Tibial nerve (tissue), 4 donors: Measurements from ENCODE around the gene BRINP2. TPM values are rescaled to one million over a fixed set of nuclear protein-coding genes. Genes with fewer than 3 reads are reported as not detected.
A peak's percentile ranks its signal among the peaks of the same experiment; 100 is the strongest.
"Not testable (repeated sequence)": the region's sequence is repeated elsewhere in the genome, so short reads cannot be mapped to it uniquely, and the experiment has no call there.

Experiments
- DNase-seq, 2 donors: peaks; one replicate each; pipeline ENCODE4 v3.0.0-alpha.2; 2019; ENCODE audit warnings: low spot score in 2 of 2
- H3K27ac ChIP-seq, 4 donors: fragments of 200-600 bp; sonication (generic) in 3 of 4; one replicate each; pipeline ENCODE4 v1.5.1; 2017 to 2019; ENCODE audit warnings: mild to moderate bottlenecking in 1 of 4
- H3K27me3 ChIP-seq, 2 donors: fragments of 200-600 bp; sonication (generic) in 1 of 2; one replicate each; pipeline versions ENCODE4 v1.5.1 to v1.6.0; 2017 to 2019
- H3K36me3 ChIP-seq, 3 donors: fragments of 200-600 bp; sonication (generic); one replicate each; pipeline ENCODE4 v1.5.1; 2018 to 2019
- H3K4me1 ChIP-seq, 4 donors: fragments of 200-600 bp; sonication (generic) in 3 of 4; one replicate each; pipeline ENCODE4 v1.5.1; 2017 to 2019
- H3K4me3 ChIP-seq, 4 donors: fragments of 200-600 bp; sonication (generic) in 3 of 4; one replicate each; pipeline ENCODE4 v1.5.1; 2017 to 2019; ENCODE audit warnings: mild to moderate bottlenecking in 1 of 4, moderate library complexity in 1 of 4
- H3K9me3 ChIP-seq, 4 donors: fragments of 200-600 bp; sonication (generic) in 3 of 4; one replicate each; pipeline ENCODE4 v1.5.1; 2017 to 2019
- EP300 ChIP-seq, 2 donors: sonication (generic); formaldehyde crosslinking; IDR thresholded peaks; one replicate each; pipeline ENCODE4 v1.6.1; 2017; ENCODE audit warnings: antibody characterized with exemption in 2 of 2, mild to moderate bottlenecking in 1 of 2
- POLR2A ChIP-seq, 2 donors: fragments of 450-650 bp; IDR thresholded peaks; one replicate each; pipeline ENCODE4 v1.6.1; 2017; ENCODE audit warnings: antibody characterized with exemption in 2 of 2, mild to moderate bottlenecking in 2 of 2, moderate library complexity in 2 of 2
- WGBS, 2 donors: methylation state at CpG; one replicate each; pipeline ENCODE4 v1.1.5; 2018; 5-methylcytosine and 5-hydroxymethylcytosine counted together
- total RNA-seq, 4 donors: library from RNA; depleted of rRNA; stranded (reverse); fragments of >200 nt; gene quantifications; one replicate each; pipeline ENCODE4 v1.1.0, GENCODE V29; 2016
- TF ChIP-seq, protein P1 (sequence below), 5 experiments: fragments of 200-600 bp in 3 of 5; fragments of 450-650 bp in 2 of 5; sonication (generic) in 3 of 5; IDR thresholded peaks; one replicate each; pipeline ENCODE4 v1.5.1; 2016 to 2019; ENCODE audit warnings: antibody characterized with exemption in 5 of 5, mild to moderate bottlenecking in 3 of 5, moderate library complexity in 2 of 5

The BRINP2 gene
- total RNA-seq, 4 donors from 2014 or later, result not detected

DNA sequence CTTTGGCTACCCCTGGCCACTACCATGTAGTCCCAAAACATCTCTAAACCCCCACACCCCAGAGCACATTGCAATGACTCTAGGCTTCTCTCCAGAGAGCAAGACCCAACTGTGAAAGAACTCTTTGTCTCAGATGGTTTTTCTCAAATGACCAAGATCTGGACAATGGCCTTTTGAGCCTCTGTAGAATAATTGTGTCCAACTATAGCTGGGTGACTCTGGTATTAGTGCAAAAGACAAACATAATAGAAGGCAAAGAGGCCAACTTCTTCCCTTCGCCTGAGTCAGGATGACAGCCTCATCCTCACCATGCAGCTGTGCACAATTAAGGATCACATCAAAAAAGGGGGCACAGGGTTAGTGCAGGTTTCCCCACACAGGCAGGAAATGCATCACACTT lies 139.6 kb downstream of the BRINP2 start:
- TF ChIP-seq EP300 (IDR thresholded peaks at IDR 0.05), result peak in 1 of 2 donors; percentile 48
- no peak for TF ChIP-seq POLR2A (IDR thresholded peaks at IDR 0.05)
- no peaks in the 10 kb centered on the region for H3K36me3 ChIP-seq
- no peak for DNase-seq
- H3K4me3 ChIP-seq, result no peak overlapping the region
- peaks cover 0 to 23% (median 5%) of the 10 kb centered on the region in 4 donors for H3K4me1 ChIP-seq
- peak overlapping the region in 3 of 4 donors; percentile 30 to 84 (median 60) for H3K27ac ChIP-seq
- no peaks in the 10 kb centered on the region for H3K27me3 ChIP-seq
- 33 to 64% methylated on average over 1 of the region's 1 CpG for WGBS, 2 donors
- H3K9me3 ChIP-seq, result no peaks in the 10 kb centered on the region

DNA sequence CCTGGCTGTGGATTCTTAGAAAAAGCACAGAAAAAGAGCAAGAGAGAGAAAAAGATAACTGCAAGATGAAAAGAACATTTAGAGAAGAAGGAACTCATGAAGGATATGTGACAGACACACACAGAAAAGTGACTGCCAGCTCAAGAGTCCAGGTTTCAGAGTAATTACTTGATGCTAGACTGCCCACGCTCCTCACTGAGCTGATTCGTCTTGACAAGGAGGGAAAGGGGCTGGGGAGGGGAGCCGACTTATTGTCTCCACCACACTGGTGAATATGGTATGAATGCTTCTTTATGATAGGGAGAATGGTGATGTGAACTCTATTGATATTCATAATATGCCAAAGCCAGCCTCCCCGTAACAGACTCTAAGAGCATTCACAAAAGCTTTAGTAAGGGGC lies 140.4 kb downstream of the BRINP2 start:
- TF ChIP-seq, protein P1, sequence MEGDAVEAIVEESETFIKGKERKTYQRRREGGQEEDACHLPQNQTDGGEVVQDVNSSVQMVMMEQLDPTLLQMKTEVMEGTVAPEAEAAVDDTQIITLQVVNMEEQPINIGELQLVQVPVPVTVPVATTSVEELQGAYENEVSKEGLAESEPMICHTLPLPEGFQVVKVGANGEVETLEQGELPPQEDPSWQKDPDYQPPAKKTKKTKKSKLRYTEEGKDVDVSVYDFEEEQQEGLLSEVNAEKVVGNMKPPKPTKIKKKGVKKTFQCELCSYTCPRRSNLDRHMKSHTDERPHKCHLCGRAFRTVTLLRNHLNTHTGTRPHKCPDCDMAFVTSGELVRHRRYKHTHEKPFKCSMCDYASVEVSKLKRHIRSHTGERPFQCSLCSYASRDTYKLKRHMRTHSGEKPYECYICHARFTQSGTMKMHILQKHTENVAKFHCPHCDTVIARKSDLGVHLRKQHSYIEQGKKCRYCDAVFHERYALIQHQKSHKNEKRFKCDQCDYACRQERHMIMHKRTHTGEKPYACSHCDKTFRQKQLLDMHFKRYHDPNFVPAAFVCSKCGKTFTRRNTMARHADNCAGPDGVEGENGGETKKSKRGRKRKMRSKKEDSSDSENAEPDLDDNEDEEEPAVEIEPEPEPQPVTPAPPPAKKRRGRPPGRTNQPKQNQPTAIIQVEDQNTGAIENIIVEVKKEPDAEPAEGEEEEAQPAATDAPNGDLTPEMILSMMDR (IDR thresholded peaks at IDR 0.05), result no peak
- TF ChIP-seq EP300 (IDR thresholded peaks at IDR 0.05) (no peak), POLR2A (IDR thresholded peaks at IDR 0.05) (no peak)
- H3K27ac ChIP-seq, result peak overlapping the region in 2 of 4 donors; percentile 60 to 77
- H3K4me1 ChIP-seq, result peaks cover 0 to 23% (median 5%) of the 10 kb centered on the region in 4 donors
- no peaks in the 10 kb centered on the region for H3K36me3 ChIP-seq
- no peaks in the 10 kb centered on the region for H3K27me3 ChIP-seq
- no peak for DNase-seq
- 39 to 53% methylated on average over 4 of the region's 4 CpGs for WGBS, 2 donors
- no peaks in the 10 kb centered on the region for H3K9me3 ChIP-seq
- H3K4me3 ChIP-seq, result no peak overlapping the region

DNA sequence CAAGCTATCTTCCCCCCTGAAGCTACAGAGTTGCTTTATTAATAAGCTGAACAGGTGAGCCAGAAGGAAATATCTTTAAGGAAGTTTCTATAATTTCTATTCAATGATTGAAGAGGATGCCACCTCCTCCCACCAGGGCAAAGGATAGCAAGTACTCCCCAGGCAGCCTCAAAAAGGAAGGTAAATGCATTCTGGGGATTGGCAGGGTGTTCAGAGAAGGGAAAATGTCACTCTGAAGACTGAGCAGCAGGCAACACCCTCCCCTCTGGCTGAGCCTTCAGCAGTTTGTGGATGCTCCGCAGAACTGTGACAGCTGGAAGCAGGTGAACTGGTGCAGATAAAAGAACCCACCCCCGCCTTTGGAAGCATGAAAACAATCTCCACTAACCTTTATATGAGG lies 140.8 kb downstream of the BRINP2 start:
- TF ChIP-seq EP300 (IDR thresholded peaks at IDR 0.05), result no peak
- TF ChIP-seq, protein P1 (IDR thresholded peaks at IDR 0.05), result no peak
- TF ChIP-seq POLR2A (IDR thresholded peaks at IDR 0.05), result no peak
- H3K4me1 ChIP-seq, result peaks cover 0 to 23% (median 5%) of the 10 kb centered on the region in 4 donors
- no peak for DNase-seq
- no peaks in the 10 kb centered on the region for H3K27me3 ChIP-seq
- 72 to 83% methylated on average over 2 of the region's 2 CpGs for WGBS, 2 donors
- H3K9me3 ChIP-seq, result no peaks in the 10 kb centered on the region
- no peaks in the 10 kb centered on the region for H3K36me3 ChIP-seq
- H3K27ac ChIP-seq, result peak overlapping the region in 1 of 4 donors; percentile 77
- no peak overlapping the region for H3K4me3 ChIP-seq

DNA sequence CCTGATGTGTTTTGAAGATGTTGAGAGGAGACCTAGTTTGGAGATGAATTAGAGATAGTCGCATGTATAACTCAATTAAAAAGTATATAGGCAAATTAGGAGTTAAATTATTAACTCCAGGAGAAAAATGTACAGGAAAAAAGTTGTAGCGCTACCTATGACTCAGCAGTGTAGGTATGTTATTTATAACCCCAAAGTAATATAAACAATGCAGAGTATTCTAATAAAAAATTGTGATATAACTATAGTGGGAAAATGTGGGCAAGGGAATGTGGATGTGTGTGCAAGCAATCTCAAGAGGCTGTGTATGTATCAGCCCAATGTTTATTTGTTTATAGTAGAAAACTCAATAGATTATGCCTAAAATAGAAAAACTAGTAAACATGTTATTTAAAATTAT lies 144.5 kb downstream of the BRINP2 start:
- no peak overlapping the region for H3K4me3 ChIP-seq
- TF ChIP-seq EP300 (IDR thresholded peaks at IDR 0.05) (no peak), POLR2A (IDR thresholded peaks at IDR 0.05) (no peak)
- TF ChIP-seq, protein P1 (IDR thresholded peaks at IDR 0.05), result no peak
- peaks cover 0 to 14% (median 0%) of the 10 kb centered on the region in 4 donors for H3K4me1 ChIP-seq
- H3K27me3 ChIP-seq, result no peaks in the 10 kb centered on the region
- H3K36me3 ChIP-seq, result no peaks in the 10 kb centered on the region
- DNase-seq, result no peak
- WGBS, 2 donors, result 30 to 56% methylated on average over 2 of the region's 2 CpGs
- H3K9me3 ChIP-seq, result peaks cover 0 to 6% (median 0%) of the 10 kb centered on the region in 4 donors
- H3K27ac ChIP-seq, result no peak overlapping the region

DNA sequence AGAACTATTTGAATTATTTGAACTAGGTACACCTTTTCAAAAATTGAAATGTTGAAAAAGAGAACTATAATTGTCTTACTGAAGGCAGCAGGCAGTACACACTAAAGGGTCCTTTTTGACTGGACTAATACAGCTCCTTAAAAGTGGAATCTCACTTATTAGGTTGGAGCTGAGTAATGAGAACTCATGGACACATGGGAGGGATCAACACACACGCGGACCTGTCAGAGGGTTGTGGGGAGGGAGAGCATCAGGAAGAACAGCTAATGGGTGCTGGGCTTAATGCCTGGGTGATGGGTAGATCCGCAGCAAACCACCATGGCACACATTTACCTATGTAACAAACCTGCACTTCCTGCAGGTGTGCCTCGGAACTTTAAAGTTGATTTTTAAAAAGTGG lies 145.0 kb downstream of the BRINP2 start:
- TF ChIP-seq, protein P1 (IDR thresholded peaks at IDR 0.05), result no peak
- TF ChIP-seq POLR2A (IDR thresholded peaks at IDR 0.05) (no peak), EP300 (IDR thresholded peaks at IDR 0.05) (no peak)
- 61 to 75% methylated on average over 4 of the region's 4 CpGs for WGBS, 2 donors

DNA sequence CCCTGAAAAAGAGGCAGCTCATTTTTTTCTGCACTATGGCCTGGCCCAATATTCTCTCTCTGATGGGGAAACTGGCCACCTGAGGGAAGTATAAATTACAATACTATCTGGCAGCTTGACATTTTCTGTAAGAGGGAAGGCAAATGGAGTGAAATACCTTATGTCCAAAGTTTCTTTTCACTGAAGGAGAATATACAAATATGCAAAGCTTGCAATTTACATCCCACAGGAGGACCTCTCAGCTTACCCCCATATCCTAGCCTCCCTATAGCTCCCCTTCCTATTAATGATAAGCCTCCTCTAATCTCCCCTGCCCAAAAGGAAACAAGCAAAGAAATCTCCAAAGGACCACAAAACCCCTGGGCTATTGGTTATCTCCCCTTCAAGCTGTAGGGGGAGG lies 150.7 kb downstream of the BRINP2 start:
- H3K27me3 ChIP-seq, H3K9me3 ChIP-seq, H3K36me3 ChIP-seq: not testable (repeated sequence)

More for the DNA sequence above, 145.0 kb downstream of the BRINP2 start:
- no peak overlapping the region for H3K4me3 ChIP-seq
- peaks cover 0 to 6% (median 0%) of the 10 kb centered on the region in 4 donors for H3K9me3 ChIP-seq
- H3K27me3 ChIP-seq, result no peaks in the 10 kb centered on the region
- DNase-seq, result no peak
- no peaks in the 10 kb centered on the region for H3K36me3 ChIP-seq
- H3K27ac ChIP-seq, result no peak overlapping the region
- peaks cover 0 to 11% (median 0%) of the 10 kb centered on the region in 4 donors for H3K4me1 ChIP-seq

More for the DNA sequence above, 150.7 kb downstream of the BRINP2 start:
- H3K27ac ChIP-seq, DNase-seq, H3K4me1 ChIP-seq, H3K4me3 ChIP-seq: not testable (repeated sequence)
